Activated naive CD8-positive, alpha-beta T cell treated with anti-CD3 and anti-CD28 coated beads, Interleukin-2, amount 50 U/mL, for 16 hours (primary cell): ENCODE measurements around the gene ATP8A1.

ENCODE experiments used
- DNase-seq: peaks from one replicate; pipeline ENCODE4 v3.0.0-alpha.2; 2020; ENCODE audit warnings: low read depth, low spot score

The ATP8A1 gene

GRCh38 chr4:42366959-42367358, 289.9 kb downstream of the ATP8A1 start:
- DNase-seq: no peak

DNA sequence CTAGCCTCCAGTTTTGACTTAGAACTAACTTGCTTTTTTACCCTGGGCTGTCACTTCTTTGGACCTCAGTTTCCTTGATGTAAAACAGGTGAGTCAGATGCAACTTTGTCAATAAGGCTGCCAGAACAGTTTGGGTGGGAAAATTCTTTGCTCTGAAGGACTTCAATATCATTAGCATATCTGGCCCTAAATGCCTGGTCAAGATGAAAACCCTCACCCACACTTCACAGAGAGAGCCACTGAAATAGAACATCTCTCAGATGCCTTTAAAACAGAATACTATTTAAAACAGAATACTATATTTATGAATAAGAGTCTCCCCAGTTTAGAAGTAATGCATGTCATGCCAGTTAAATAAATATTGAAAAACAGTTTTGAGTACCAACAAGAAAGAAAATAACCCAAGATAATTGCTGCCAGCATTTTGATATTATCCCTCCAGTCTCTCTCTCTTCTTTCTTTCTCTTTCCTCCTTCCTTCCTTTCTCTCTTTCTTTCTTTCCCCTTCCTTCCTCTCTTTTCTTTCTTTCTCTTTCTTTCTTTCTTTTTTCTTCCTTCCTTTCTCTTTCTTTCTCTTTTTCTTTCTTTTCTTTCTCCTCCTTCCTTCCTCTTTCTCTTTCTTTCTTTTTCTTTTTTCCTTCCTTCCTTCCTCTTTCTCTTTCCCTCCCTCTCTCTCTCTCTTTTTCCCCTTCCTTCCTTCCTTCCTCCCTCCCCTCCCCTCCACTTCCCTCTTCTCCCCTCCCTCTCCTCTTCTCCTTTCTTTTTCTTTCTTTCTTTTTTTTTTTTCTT, 292.4 kb downstream of the ATP8A1 start:
- no peak for DNase-seq

GRCh38 chr4:42363614-42364013, 293.3 kb downstream of the ATP8A1 start:
- no peak for DNase-seq

GRCh38 chr4:42362591-42362990, 294.3 kb downstream of the ATP8A1 start:
- no peak for DNase-seq

DNA sequence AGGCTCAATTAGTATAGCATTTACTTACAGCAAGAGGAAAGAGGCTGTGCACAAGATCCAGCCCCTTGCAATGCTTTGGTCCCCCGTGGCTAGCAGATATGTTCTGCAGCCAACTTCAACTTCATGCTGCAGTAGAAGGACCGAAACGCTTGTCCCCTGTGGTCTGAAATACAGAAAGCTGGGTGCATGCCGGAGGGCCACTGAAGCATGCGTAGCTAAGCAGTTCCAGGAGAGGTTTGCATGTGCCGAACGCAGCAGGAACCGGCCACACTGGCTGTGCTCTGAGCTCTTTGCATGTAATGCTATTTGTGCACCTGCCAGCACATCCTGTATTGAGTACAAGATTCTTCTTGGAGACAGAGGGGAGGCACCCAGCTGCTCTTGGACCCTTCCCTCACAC, 295.4 kb downstream of the ATP8A1 start:
- no peak for DNase-seq

GRCh38 chr4:42360256-42360669, 296.6 kb downstream of the ATP8A1 start:
- no peak for DNase-seq

DNA sequence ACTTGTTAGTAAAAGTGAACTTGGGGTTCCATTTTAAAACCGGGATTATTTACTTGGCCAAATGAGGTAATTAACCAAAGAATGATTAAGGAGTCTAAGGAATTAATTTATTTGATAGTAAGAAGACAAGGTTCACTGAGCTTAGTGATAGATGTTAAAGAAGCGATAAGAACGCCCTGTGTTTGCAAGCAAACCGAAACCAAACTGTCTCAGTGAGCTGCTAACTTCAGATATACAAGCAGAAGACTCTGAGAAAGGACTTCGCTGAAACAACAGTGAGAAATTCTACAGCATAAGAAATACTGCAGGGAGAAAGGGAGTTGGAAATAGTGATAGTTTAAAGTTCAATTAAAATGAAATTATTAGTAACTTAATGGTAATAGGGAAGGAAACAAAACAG, 297.2 kb downstream of the ATP8A1 start:
- no peak for DNase-seq
